OCI-LY1 (cell line): ENCODE results near the gene ARHGAP22.

ENCODE experiments used
- CTCF ChIP-seq: fragments of 200-600 bp; sonication (generic), shearing (Covaris generic); IDR thresholded peaks from 2 replicates; pipeline ENCODE4 v1.5.1; 2017; ENCODE audit warnings: mild to moderate bottlenecking, antibody characterized with exemption, low read length, moderate library complexity, mixed read lengths
- EZH2 ChIP-seq: fragments of 200-600 bp; sonication (generic), shearing (Covaris generic); IDR thresholded peaks from 2 replicates; pipeline ENCODE4 v1.8.0; 2017; ENCODE audit warnings: borderline replicate concordance, mixed run types, mild to moderate bottlenecking, antibody characterized with exemption, low read length, moderate library complexity, mixed read lengths

DNA sequence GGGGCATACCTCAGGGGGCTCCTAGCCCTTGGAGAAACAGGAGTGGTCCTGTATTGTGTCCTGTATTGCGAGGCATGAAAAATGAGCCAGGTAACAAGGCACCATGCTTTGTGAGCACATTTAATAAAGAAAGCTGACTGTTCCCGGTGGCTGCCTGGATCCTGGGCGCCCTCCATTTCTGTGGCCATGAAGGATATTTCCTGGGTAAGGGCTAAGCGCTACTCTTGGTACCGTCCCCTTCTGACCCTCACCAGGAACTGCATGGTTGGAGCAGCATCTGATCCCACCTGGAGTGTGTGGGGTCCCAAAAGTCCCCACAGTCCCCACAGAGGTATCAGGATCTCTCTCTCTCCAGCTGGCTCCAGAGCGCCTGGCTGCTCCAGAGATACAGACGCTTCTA lies 158.9 kb downstream of the ARHGAP22 start:
- TF ChIP-seq CTCF: no peak
- no peak for TF ChIP-seq EZH2
